Mononuclear cell (primary cell): ENCODE data around the gene ACSS2. TPM values are rescaled to one million over a fixed set of nuclear protein-coding genes. Genes with fewer than 3 reads are reported as not detected.
"Not testable (repeated sequence)": the region's sequence is repeated elsewhere in the genome, so short reads cannot be mapped to it uniquely, and the experiment has no call there.

Experiments used
- H3K27me3 ChIP-seq: 2 replicates; pipeline ENCODE4 v1.6.0; 2011; ENCODE audit warnings: low read length, control low read depth; ENCODE audit not compliant: insufficient read depth
- H3K4me1 ChIP-seq: 2 replicates; pipeline ENCODE4 v1.5.1; 2011; ENCODE audit warnings: mild to moderate bottlenecking, low read length, control low read depth; ENCODE audit not compliant: insufficient read depth
- H3K4me3 ChIP-seq: 2 replicates; pipeline ENCODE4 v1.5.1; 2011; ENCODE audit warnings: mild to moderate bottlenecking, low read length, moderate library complexity
- H3K9me3 ChIP-seq: 2 replicates; pipeline ENCODE4 v1.5.1; 2011; ENCODE audit warnings: low read depth, mild to moderate bottlenecking, control low read depth, low read length
- total RNA-seq: library from RNA; depleted of rRNA; stranded (reverse); fragments of >200 nt; gene quantifications from one replicate; pipeline ENCODE4 v1.2.3, GENCODE V29; 2012

Gene ACSS2
- total RNA-seq, 1 donor, result 18.4 TPM

GRCh38 chr20:34864216-34864615 is 12.2 kb upstream of the ACSS2 start:
- H3K27me3 ChIP-seq, result no peaks in the 10 kb centered on the region
- H3K9me3 ChIP-seq, result no peaks in the 10 kb centered on the region
- H3K4me1 ChIP-seq, result no peaks in the 10 kb centered on the region
- H3K4me3 ChIP-seq, result no peak overlapping the region

- no peaks in the 10 kb centered on the region for H3K9me3 ChIP-seq
- no peak overlapping the region for H3K4me3 ChIP-seq
- H3K4me1 ChIP-seq, result peaks cover 47% of the 10 kb centered on the region
- no peaks in the 10 kb centered on the region for H3K27me3 ChIP-seq
Measured at GRCh38 chr20:34871320-34871926, 5.0 kb upstream of the ACSS2 start.

- no peaks in the 10 kb centered on the region for H3K27me3 ChIP-seq
- H3K4me1 ChIP-seq, result peaks cover 52% of the 10 kb centered on the region
- H3K9me3 ChIP-seq, result no peaks in the 10 kb centered on the region
- peak overlapping the region; percentile 36 for H3K4me3 ChIP-seq
Measured at GRCh38 chr20:34871966-34872621, 4.3 kb upstream of the ACSS2 start.

GRCh38 chr20:34872622-34873224 is 3.7 kb upstream of the ACSS2 start, which contains the start of gene GGT7:
Gene GGT7, minus strand, starts transcription at chr20:34872856. Its CDS starts 41 bp downstream, at chr20:34872815.
- no peaks in the 10 kb centered on the region for H3K27me3 ChIP-seq
- H3K4me3 ChIP-seq, result peak within 1 kb of the TSS; percentile 36
- peaks cover 56% of the 10 kb centered on the region for H3K4me1 ChIP-seq
- no peaks in the 10 kb centered on the region for H3K9me3 ChIP-seq

- no peak overlapping the region for H3K4me3 ChIP-seq
- no peaks in the 10 kb centered on the region for H3K27me3 ChIP-seq
- H3K9me3 ChIP-seq, result no peaks in the 10 kb centered on the region
- peaks cover 60% of the 10 kb centered on the region for H3K4me1 ChIP-seq
Measured at GRCh38 chr20:34873583-34874093, 2.8 kb upstream of the ACSS2 start.

GRCh38 chr20:34874094-34874654 is 2.2 kb upstream of the ACSS2 start:
- H3K4me1 ChIP-seq, result peaks cover 60% of the 10 kb centered on the region

GRCh38 chr20:34875642-34876405 is 588 bp upstream of the ACSS2 start:
- Histone ChIP-seq H3K27me3 (no peaks in the 10 kb centered on the region), H3K4me1 (peaks cover 60% of the 10 kb centered on the region), H3K9me3 (no peaks in the 10 kb centered on the region), H3K4me3 (peak overlapping the region; percentile 72)

More at GRCh38 chr20:34874094-34874654, 2.2 kb upstream of the ACSS2 start:
- H3K4me3 ChIP-seq, result no peak overlapping the region
- H3K27me3 ChIP-seq, result no peaks in the 10 kb centered on the region
- no peaks in the 10 kb centered on the region for H3K9me3 ChIP-seq

- no peaks in the 10 kb centered on the region for H3K9me3 ChIP-seq
- H3K4me1 ChIP-seq, result peaks cover 21% of the 10 kb centered on the region
- H3K4me3 ChIP-seq, result no peak overlapping the region
- no peaks in the 10 kb centered on the region for H3K27me3 ChIP-seq
Measured at GRCh38 chr20:34880215-34880850, 3.9 kb downstream of the ACSS2 start.

- not testable (repeated sequence) for H3K4me3 ChIP-seq, H3K9me3 ChIP-seq, H3K27me3 ChIP-seq
- H3K4me1 ChIP-seq, result peaks cover 15% of the 10 kb centered on the region
Measured at GRCh38 chr20:34880971-34881370, 4.6 kb downstream of the ACSS2 start.

- no peaks in the 10 kb centered on the region for H3K27me3 ChIP-seq
- H3K4me1 ChIP-seq, result peaks cover 13% of the 10 kb centered on the region
- no peak overlapping the region for H3K4me3 ChIP-seq
- H3K9me3 ChIP-seq, result no peaks in the 10 kb centered on the region
Measured at GRCh38 chr20:34881689-34882088, 5.3 kb downstream of the ACSS2 start.

GRCh38 chr20:34883087-34883688 is 6.8 kb downstream of the ACSS2 start:
- Histone ChIP-seq H3K4me3 (no peak overlapping the region), H3K27me3 (no peaks in the 10 kb centered on the region), H3K4me1 (peaks cover under 1% of the 10 kb centered on the region), H3K9me3 (no peaks in the 10 kb centered on the region)

- Histone ChIP-seq H3K4me3 (no peak overlapping the region), H3K9me3 (no peaks in the 10 kb centered on the region), H3K4me1 (no peaks in the 10 kb centered on the region), H3K27me3 (no peaks in the 10 kb centered on the region)
Measured at GRCh38 chr20:34883809-34884208, 7.4 kb downstream of the ACSS2 start.

- no peaks in the 10 kb centered on the region for H3K4me1 ChIP-seq
- no peaks in the 10 kb centered on the region for H3K27me3 ChIP-seq
- no peak overlapping the region for H3K4me3 ChIP-seq
- H3K9me3 ChIP-seq, result no peaks in the 10 kb centered on the region
Measured at GRCh38 chr20:34884260-34884659, 7.8 kb downstream of the ACSS2 start.

- Histone ChIP-seq H3K27me3 (no peaks in the 10 kb centered on the region), H3K4me3 (no peak overlapping the region), H3K9me3 (no peaks in the 10 kb centered on the region), H3K4me1 (peaks cover 13% of the 10 kb centered on the region)
Measured at GRCh38 chr20:34886122-34886521, 9.7 kb downstream of the ACSS2 start.
